NCI-H1930 (cell line): ENCODE data around the gene DICER1.

Experiments
- DNase-seq, 2 experiments: peaks; one replicate each; lab custom pipeline; 2025; lab: John Stamatoyannopoulos, UW

The DICER1 gene

DNA sequence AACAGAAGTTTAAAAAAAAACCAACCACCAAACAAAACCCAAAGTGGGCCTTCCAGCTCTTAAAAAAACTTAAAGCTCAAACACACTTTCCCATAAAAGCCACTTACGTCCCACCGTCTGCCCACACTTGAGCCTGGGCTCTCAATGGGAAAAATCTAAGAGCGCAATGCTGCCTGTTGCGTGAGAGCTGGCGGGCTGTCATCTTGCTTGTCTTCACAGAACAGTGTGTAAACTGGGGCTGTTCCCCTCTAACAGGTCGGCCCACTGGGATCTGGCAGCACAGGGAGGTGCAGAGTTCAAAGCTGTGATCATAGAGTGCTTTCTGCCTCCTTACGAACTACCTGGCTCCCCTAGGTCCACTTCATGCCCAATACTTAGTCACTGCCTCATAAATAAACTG lies 80.0 kb downstream of the DICER1 start:
- DNase-seq = no peak

DNA sequence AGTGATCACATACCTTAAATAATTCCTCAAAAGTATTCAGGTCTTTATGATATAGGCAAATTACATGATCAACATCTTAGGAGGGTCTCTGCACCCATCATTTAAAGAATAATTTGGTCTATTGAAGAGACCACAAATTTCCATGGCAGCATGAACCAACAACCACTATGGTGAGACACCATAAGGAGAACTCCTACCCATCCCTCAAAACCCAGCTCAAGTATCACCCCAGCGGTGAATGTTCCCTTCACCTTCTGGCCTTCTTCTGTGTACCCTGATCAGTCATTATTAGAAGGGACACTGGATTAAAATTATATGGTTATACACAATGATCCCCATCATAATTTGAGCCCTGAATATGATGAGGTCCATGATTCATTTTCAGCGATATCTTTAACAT lies 81.5 kb downstream of the DICER1 start:
- no peak for DNase-seq

DNA sequence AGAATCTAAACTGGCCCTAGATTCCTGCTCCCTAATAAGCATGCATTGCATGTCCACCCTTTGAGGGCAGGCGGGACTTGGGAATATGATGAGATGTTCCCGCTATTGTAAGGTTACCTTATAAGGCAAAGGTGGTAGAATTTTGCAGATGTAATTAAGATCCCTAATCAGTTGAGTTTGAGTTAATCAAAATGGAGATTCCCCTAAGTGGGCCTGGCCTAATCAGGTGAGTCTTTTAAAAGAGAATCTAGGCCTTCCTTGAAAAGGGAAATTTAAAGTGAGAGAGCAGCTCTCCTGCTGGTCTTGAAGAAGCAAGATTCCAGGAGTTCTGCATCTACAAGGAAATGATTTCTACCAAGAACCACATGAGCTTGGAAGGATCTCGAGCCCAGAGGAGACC lies 83.4 kb downstream of the DICER1 start:
- no peak for DNase-seq

DNA sequence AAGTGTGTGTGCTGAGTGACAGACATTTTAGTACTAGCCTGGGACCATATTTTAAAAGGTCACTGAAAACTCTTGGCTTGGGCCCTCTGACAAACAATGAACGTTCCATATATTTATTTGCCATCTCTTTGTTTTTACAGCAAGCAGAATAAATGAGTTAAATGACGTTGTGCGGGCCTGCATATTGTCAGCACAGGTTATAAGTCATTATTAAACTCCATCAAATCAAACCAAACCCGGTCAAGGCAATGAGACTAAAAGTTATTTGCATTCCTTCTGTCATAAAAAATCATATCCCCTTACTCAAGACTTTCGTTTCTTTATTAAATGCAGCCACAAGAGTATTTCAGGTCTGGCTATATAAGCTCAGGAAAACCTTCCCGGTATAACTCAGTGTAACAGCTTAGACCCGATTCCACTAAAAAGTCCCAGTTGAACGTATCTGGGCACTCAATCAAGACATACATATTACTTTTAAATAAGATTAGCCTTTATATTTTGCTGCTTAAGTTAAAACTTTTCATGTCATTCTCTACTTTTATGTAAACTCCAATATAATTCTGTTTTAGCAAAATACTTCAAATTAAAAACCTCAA lies 84.9 kb downstream of the DICER1 start:
- no peak for DNase-seq

DNA sequence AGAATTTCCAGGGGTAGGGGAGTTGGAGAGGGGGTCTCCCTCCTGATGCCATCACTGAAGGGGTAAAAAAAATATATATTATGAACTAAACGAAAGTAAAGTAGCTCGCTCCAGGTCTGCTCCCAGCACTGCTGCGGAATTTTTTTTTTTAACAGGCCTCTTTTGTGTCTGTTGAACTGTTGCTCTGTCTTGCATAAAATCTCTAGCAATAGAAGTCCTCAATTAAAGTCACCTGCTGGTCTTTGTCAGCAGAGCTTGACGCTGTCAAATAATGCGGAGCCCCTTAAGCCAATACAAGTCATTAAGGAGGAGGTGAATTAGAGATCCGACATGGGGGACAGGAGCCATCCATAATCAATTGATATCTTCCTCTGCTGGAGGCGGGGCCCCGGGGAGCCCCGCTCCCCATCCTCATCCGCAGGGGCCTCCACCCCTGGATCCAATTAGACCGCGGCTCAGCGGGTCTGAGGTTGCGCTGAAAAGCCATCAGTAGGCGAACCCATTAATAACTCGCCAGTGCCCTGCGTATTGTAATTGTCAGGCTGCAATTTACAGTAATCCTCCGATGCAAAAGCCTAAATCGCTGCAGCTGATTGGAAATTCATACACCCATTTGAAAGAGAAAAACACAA lies 85.6 kb downstream of the DICER1 start:
- no peak for DNase-seq

DNA sequence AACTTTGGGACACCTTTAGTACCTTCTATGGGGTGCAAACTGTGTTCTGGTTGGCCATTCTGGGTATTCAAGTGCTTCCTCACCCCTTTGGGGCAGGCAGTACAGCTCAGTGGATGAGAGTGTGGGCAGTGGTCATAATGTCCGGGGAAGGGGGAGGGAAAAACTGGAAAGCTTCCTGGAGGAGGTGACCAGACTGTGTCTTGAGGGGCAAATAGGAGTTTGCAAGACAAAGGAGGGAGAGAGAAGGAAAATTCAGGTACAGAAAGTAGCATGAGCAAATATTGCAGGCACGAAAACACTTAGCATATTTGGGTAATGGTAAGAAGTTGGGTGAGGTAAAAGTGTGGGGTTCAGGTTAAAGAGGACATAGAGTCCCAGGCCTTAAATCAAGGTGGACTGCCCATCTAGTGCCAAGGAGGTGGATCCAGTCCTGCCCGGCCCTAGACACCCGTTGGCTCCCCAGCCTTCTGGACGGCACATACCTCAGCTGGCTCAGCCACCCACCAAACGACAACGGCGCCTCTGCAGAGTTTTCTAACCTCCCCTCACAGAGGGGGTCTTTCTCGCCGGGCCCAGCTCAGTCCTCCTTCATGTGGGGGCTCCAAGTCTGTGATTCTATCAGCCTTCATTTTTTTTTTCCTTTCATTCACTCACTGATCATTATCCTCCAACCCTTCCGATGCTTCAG lies 86.4 kb downstream of the DICER1 start:
- no peak for DNase-seq

DNA sequence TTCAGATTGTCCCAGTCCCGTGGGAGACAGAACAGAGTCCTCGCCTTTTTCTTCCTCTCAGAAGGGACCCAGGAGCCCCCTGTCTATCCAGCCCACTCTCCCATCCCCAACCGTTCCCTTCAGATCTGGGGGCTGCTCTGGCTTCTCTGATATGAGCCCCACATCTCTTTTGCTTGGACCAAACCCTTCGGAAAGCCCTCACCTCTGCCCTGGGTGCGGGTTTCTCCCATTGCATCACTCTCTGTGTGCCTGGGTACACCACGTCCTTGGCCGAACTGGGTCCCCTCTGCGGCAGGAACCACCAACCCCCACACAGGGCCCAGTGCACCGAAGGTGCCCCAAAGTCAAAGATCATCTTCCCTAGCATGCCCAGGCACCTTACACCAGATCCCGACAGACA lies 87.8 kb downstream of the DICER1 start:
- DNase-seq = no peak

DNA sequence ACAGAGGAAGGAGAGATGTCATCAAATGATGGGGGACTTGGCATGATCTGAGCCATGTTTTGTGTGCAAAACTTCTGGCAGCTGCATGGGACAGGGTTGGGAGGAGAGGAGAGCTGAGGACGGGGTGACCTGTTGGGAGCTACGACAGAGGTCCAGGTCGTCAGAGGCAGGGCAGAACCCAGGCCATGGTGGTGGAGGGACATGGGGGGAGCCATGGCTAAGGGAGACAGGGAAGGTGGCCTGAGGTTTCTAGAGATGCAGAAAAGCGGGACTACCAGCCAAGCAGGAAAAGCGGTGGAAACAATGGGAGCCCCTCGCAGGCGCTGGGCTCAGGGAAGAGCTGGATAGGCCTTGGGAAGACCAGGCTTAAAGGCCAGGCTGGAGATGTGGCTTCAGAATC lies 88.3 kb downstream of the DICER1 start:
- DNase-seq = no peak

DNA sequence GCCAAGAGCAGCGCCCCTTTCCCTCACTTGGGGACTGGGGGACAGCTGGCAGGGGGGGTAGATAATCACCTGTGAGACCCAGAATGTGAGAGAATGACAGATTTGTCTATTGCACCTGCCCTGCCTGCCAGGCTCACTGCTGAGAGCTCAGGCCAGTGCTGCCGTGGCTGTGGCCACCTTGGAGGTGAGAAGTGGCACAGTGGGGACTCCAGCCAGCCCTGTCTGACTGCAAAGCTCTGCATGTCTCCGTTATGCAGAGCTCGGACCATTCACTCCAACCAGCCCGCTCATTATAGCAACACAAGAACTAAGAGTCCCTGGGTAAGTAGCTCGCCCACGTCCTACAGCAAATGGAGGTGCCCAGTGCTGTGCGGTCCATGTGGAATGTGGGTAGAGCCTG lies 88.8 kb downstream of the DICER1 start:
- no peak for DNase-seq

DNA sequence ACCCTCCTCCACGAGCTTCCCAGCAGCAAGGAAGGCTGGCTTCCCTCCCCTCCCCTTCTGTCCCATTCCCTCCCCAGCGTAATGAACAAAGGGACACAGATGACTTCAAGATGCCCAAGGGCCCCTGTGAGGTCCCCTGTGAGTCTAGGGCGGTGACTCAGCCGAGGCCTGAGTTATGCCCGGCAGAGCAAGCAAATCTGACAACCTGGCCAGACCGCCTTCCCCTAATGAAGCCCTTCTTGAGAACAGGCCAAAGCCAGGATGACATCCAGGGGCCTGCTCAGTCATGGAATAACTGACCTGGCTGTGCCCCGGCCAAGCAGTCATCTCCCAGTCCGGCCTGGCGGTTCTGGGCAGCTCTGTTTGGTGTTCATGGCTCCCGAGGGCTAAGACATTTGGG lies 89.2 kb downstream of the DICER1 start:
- no peak for DNase-seq

DNA sequence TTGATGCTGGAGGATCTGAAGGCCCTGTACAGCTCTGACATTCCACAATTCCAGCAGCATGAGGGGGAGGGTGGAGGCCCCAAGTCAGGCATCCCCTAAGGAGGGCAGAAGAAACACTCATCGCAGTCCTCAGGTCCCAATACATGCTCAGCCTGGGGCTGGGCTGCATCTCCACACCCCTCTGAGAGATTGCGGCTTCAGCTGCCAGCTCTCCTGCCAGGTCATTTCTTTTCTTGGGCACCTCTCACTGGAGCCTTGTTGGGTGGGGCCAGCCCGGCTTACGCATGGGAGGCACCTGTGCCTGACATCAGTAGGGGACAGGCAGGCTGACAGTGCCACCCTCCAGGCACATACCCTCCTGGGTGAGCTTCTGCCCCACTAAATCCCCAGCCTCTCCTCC lies 89.8 kb downstream of the DICER1 start:
- DNase-seq = no peak

DNA sequence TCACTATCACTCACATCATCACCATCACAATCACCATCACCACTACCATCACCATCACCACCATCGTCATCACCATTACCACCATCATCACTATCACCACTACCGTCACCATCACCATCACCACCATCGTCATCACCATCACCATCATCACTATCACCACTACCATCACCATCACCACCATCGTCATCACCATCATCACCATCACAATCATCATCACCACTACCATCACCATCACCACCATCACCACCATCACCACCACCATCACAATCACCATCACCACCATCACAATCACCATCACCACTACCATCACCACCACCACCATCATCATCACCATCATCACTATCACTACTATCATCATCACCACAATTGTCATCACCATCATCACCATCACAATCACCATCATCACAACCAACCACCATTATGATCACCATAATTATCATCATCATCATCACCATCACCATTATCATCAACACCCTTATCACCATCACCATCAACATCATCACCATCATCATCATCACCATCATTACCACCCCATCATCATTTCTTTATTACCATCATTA lies 90.8 kb downstream of the DICER1 start:
- DNase-seq = no peak

DNA sequence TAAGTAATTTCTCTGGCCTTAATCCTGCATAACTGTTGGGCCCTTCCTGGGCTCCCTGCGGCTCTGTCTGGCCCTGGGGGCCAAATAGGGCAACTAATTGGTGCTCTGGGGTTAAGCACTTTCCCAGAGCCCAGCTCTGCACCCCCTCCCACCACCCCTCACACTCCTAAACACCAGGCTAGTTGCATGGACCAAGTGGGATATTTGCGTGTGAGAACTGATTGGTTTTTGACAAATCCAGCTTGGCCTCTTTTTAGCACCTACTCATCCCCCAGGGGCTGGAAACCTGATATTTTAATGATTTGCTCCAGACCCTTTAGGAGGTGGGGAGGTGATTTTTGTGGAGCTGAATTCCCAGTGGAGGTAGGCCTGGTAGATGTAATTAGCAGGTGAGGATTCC lies 91.9 kb downstream of the DICER1 start:
- no peak for DNase-seq

DNA sequence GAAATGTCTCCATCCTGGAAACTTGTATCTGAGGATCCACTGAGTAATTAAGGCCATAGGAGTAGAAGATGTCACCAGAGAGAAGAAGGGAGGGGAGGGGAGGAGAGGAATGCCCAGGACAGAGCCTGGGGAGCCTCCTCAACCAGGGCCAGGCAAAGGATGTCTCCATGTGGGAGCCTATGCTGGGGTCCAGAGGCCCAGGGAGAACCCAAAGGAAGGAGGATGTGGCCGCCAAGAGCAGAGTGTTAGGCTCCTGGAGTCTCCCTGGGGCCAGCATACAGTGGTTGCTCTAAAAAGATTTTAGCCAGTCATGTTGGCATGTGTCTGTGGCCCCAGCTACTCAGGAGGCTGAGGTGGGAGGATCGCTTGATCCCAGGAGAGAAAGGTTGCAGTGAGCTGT lies 92.6 kb downstream of the DICER1 start:
- no peak for DNase-seq

DNA sequence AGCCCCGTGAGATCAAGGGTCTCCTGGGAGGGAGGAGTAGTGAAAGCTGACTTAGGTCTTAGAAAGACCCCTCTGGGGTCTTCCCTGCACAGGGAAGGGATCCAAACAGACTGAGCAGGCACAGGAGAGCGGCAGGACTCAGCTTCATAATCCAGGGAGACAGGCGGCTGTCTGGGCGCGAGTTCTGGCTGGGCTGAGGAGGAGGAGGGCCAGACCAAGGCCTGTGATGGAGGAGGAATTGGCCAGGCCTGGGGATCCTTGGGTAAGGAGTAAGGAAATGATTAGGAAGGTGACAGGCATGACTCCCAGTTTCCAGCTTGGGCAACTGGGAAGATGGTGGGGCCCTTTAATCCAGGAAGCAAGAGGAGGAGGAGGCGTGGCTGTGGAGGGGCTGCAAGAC lies 93.1 kb downstream of the DICER1 start:
- DNase-seq = no peak

DNA sequence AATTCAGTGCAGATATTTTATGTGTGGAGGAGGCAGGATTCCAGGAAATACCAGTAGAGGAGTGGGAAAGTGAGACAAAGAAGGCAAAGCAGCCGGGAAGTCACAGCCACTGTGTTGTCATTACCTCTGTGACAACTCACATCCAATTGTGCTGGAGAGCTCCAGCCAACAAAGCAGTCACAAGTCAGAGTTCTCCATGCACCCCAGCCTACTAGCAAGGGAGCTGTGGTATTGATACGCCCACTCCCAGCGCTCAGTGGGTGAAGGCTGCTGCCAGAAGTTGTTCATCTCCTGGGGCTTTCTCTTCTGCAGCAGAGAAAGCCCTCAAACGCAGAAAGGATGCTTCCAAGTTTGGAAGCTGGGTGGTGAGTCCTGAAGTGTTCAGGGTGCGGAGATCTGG lies 93.9 kb downstream of the DICER1 start:
- no peak for DNase-seq

DNA sequence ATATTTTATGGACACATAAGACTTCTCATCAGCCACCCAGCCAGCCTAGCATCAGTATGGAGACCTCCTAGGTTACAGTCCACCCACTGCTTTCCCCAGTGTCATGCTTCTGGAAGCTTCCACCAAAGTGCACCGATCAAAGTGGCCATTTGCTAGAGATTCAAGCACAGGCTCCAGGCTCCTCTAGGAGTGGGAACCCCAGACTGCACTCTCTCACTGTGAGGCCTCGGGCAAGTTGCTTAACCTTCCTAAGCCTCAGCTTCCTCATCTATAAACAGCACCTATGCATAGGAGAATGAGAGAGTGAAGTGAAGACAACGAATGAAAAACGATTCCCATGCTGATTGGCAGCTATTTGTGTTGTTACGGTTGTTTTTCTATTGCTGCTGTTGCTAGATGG lies 94.4 kb downstream of the DICER1 start:
- no peak for DNase-seq

DNA sequence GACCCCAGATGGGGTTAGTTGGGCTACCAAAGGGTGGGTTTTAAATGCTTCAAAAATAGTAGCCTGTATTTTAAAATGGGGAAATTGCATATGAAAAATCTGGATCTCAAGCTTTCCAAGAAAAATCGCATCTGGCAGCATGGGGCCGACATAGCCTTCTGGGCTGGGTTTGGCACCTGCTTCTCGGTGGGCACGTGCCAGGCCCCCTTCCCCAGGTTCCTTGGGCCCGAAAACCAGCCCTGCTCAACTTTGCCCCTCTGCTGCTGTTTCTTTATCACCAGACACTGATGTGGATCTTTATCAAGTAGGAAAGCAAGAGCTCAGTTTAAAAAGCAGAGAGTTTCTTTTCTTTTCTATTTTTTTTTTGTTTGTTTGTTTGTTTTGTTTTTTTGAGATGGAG lies 95.1 kb downstream of the DICER1 start:
- DNase-seq = no peak

DNA sequence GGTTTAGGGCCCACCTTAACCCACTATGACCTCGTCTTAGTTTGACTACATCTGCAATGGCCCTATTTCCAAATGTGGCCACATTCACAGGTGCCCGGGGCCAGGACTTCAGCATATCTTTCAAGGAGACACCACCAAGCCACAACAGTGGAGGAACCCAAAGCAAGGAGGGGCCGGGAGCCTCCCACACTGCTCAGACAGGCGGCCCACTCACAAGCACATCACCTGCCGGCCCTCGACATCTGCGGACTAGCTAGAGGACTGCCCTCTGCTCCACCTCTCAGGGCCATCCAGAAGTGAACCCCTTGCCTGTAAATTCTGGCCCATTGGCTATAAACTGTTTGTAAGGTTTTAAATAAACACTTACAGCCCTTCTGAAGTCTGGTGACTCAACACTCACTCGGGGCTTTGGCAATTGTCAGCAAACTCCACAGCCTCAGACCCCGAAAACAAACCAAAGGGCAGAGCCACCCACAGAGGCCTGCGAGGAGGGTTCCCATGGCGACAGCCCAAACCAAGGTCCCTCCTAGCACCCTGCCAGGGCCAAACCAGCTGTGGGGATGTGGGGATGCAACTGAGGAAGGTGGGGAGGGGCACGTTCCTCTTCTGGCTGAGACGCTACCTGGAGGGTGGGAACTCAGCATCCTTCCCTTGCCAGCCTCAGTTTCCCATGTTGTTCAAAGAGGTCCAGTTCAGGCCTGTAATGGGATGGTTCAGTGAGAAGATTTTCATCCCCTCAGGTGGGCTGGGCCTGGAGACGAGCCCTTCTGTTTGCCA lies 95.8 kb downstream of the DICER1 start:
- DNase-seq = no peak

DNA sequence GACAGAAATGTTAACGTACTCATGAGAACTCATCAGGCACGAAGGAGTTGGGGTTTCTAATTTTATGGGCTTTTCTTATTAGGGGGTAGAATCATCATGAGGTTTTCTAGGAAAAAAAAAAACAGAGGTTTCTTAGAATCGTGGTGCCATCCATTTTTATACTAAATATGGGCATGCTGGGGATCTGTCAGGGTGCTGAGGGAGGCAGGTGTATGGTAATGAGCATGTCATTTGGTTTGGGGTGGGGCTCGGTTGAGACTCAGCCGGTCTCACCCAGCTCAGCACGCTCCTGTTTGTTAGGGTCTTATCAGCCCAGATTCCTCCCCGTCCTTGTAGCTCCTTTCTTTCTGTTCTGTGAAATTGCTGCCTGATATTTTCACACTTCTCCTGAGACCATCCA lies 98.2 kb downstream of the DICER1 start:
- DNase-seq = no peak

DNA sequence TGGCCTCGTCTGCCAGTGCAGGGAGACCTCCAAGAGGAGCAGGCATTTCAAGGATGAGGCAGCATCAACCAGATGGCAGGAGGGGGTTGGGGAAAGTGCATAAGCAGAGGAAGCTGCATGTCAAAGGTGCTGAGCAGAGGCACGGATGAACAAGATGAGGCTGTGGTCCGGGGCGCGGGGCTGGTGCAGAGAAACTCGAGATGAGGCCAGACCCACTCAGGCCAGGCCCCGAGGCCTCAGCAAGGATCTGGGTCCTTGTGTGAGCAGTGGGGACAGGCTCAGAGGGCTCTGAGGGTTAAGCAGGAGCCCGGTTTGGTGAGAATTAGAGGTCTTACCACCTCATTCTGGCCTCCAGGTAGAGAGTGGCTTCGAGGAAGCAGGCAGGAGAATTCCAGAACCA lies 98.8 kb downstream of the DICER1 start:
- DNase-seq = no peak

DNA sequence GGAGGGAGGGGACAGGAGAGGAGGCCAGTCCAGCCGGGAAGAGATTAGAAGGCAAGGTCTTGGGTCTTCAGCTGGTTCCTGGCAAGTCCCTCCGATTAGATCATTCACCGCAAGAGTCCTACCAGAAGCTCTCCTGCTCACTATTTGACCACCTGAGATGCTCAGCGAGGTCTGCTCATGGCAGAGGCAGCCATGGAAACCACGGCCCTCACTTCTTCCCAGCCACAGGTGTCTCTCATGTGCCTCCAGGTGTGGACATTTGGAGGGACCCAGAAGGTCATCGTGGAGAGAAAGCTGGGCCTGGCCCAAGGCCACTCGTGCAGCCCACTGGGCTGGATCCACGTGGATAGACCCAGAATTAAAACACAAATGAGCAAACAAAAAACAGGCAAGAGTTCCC lies 99.5 kb downstream of the DICER1 start:
- no peak for DNase-seq

DNA sequence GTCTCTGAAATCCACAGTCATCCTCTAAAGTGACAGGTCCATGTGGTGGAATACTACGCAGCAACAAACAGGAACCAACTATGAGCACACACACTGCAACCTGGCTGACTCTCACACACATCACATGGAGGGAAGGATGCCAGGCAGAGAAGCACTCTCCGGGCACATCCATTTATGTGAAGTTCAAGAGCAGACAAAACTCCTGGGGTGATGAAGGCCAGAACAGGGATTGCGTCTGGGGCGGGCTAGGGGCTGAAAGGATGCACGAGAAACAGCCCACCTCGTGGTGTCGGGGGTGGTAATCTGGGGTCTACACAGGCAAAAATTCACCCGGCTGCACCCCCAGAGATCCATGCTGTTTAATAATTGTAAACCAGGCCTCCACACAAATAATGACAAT lies 100.2 kb downstream of the DICER1 start:
- DNase-seq = no peak
